ENCODE measurements around the gene EEF1G.

EEF1G gene

DNA sequence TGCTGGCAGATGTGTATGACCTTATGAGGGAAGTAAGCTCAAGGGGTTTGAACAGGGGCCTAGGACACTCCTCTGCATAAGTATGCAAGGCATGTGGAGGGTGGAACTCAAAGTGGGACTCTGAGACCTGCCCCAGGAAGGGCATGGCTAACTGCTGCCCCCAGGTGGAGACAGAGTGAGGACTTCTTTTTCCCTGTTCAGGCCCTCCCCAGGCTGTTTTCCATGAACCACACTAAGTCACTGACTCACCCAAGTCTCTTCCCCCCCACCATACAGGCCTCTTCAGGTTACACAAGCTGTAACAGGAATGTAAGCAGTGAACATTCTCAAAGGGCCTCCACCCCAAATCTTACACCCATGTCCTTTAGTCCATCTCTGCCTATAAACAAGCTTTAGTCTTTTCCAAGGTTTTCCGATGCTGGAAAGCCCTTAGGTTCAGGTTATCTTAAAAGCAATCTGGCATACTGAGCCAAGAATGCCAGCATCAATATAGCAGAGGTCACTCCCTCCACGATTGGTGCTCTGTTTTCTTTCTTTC is 13.1 kb downstream of the EEF1G start (continued):
- TF ChIP-seq, protein P1, sequence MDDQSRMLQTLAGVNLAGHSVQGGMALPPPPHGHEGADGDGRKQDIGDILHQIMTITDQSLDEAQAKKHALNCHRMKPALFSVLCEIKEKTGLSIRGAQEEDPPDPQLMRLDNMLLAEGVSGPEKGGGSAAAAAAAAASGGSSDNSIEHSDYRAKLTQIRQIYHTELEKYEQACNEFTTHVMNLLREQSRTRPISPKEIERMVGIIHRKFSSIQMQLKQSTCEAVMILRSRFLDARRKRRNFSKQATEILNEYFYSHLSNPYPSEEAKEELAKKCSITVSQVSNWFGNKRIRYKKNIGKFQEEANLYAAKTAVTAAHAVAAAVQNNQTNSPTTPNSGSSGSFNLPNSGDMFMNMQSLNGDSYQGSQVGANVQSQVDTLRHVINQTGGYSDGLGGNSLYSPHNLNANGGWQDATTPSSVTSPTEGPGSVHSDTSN (CRISPR knock-in tag; IDR thresholded peaks at IDR 0.05), result no peak
- TF ChIP-seq ZNF138 (tag by site-specific recombination; IDR thresholded peaks at IDR 0.05; ENCODE audit: borderline replicate concordance) (no peak), ZNF423 (tag by site-specific recombination; IDR thresholded peaks at IDR 0.05) (no peak), ZNF302 (tag by site-specific recombination; IDR thresholded peaks at IDR 0.05; ENCODE audit: low read depth) (no peak), ZBTB8A (tag by site-specific recombination; IDR thresholded peaks at IDR 0.05) (no peak), KLF1 (tag by site-specific recombination; IDR thresholded peaks at IDR 0.05) (peak; percentile 76), ZNF747 (tag by site-specific recombination; IDR thresholded peaks at IDR 0.05) (no peak), TCF7L2 (IDR thresholded peaks at IDR 0.05; ENCODE audit: borderline replicate concordance, low read depth, low read length) (no peak), ZNF354C (tag by site-specific recombination; IDR thresholded peaks at IDR 0.05; ENCODE audit: borderline replicate concordance, low read depth) (no peak), IKZF3 (tag by site-specific recombination; IDR thresholded peaks at IDR 0.05) (peak; percentile 91), ZNF2 (tag by site-specific recombination; IDR thresholded peaks at IDR 0.05) (no peak), ZNF510 (tag by site-specific recombination; IDR thresholded peaks at IDR 0.05; ENCODE audit: insufficient replicate concordance) (no peak), ZBTB7A (tag by site-specific recombination; IDR thresholded peaks at IDR 0.05; ENCODE audit: low read depth) (no peak), ZNF114 (tag by site-specific recombination; IDR thresholded peaks at IDR 0.05) (no peak), ZNF350 (tag by site-specific recombination; IDR thresholded peaks at IDR 0.05) (no peak), ZNF549 (tag by site-specific recombination; IDR thresholded peaks at IDR 0.05) (no peak)
- TF ChIP-seq, protein P2, sequence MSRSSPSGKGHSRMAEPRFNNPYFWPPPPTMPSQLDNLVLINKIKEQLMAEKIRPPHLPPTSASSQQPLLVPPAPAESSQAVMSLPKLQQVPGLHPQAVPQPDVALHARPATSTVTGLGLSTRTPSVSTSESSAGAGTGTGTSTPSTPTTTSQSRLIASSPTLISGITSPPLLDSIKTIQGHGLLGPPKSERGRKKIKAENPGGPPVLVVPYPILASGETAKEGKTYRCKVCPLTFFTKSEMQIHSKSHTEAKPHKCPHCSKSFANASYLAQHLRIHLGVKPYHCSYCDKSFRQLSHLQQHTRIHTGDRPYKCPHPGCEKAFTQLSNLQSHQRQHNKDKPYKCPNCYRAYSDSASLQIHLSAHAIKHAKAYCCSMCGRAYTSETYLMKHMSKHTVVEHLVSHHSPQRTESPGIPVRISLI (tag by site-specific recombination; IDR thresholded peaks at IDR 0.05), result no peak
- TF ChIP-seq, protein P3, sequence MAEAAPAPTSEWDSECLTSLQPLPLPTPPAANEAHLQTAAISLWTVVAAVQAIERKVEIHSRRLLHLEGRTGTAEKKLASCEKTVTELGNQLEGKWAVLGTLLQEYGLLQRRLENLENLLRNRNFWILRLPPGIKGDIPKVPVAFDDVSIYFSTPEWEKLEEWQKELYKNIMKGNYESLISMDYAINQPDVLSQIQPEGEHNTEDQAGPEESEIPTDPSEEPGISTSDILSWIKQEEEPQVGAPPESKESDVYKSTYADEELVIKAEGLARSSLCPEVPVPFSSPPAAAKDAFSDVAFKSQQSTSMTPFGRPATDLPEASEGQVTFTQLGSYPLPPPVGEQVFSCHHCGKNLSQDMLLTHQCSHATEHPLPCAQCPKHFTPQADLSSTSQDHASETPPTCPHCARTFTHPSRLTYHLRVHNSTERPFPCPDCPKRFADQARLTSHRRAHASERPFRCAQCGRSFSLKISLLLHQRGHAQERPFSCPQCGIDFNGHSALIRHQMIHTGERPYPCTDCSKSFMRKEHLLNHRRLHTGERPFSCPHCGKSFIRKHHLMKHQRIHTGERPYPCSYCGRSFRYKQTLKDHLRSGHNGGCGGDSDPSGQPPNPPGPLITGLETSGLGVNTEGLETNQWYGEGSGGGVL (tag by site-specific recombination; IDR thresholded peaks at IDR 0.05), result peak; percentile 69
- TF ChIP-seq, protein P4, sequence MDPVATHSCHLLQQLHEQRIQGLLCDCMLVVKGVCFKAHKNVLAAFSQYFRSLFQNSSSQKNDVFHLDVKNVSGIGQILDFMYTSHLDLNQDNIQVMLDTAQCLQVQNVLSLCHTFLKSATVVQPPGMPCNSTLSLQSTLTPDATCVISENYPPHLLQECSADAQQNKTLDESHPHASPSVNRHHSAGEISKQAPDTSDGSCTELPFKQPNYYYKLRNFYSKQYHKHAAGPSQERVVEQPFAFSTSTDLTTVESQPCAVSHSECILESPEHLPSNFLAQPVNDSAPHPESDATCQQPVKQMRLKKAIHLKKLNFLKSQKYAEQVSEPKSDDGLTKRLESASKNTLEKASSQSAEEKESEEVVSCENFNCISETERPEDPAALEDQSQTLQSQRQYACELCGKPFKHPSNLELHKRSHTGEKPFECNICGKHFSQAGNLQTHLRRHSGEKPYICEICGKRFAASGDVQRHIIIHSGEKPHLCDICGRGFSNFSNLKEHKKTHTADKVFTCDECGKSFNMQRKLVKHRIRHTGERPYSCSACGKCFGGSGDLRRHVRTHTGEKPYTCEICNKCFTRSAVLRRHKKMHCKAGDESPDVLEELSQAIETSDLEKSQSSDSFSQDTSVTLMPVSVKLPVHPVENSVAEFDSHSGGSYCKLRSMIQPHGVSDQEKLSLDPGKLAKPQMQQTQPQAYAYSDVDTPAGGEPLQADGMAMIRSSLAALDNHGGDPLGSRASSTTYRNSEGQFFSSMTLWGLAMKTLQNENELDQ (tag by site-specific recombination; IDR thresholded peaks at IDR 0.05; ENCODE audit: low read depth), result no peak
- TF ChIP-seq, protein P5, sequence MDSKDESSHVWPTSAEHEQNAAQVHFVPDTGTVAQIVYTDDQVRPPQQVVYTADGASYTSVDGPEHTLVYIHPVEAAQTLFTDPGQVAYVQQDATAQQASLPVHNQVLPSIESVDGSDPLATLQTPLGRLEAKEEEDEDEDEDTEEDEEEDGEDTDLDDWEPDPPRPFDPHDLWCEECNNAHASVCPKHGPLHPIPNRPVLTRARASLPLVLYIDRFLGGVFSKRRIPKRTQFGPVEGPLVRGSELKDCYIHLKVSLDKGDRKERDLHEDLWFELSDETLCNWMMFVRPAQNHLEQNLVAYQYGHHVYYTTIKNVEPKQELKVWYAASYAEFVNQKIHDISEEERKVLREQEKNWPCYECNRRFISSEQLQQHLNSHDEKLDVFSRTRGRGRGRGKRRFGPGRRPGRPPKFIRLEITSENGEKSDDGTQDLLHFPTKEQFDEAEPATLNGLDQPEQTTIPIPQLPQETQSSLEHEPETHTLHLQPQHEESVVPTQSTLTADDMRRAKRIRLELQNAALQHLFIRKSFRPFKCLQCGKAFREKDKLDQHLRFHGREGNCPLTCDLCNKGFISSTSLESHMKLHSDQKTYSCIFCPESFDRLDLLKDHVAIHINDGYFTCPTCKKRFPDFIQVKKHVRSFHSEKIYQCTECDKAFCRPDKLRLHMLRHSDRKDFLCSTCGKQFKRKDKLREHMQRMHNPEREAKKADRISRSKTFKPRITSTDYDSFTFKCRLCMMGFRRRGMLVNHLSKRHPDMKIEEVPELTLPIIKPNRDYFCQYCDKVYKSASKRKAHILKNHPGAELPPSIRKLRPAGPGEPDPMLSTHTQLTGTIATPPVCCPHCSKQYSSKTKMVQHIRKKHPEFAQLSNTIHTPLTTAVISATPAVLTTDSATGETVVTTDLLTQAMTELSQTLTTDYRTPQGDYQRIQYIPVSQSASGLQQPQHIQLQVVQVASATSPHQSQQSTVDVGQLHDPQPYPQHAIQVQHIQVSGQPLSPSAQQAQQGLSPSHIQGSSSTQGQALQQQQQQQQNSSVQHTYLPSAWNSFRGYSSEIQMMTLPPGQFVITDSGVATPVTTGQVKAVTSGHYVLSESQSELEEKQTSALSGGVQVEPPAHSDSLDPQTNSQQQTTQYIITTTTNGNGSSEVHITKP (tag by site-specific recombination; IDR thresholded peaks at IDR 0.05), result peak; percentile 87
- TF ChIP-seq, protein P6, sequence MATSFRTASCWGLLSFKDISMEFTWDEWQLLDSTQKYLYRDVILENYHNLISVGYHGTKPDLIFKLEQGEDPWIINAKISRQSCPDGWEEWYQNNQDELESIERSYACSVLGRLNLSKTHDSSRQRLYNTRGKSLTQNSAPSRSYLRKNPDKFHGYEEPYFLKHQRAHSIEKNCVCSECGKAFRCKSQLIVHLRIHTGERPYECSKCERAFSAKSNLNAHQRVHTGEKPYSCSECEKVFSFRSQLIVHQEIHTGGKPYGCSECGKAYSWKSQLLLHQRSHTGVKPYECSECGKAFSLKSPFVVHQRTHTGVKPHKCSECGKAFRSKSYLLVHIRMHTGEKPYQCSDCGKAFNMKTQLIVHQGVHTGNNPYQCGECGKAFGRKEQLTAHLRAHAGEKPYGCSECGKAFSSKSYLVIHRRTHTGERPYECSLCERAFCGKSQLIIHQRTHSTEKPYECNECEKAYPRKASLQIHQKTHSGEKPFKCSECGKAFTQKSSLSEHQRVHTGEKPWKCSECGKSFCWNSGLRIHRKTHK (tag by site-specific recombination; IDR thresholded peaks at IDR 0.05), result no peak
- TF ChIP-seq, protein P7, sequence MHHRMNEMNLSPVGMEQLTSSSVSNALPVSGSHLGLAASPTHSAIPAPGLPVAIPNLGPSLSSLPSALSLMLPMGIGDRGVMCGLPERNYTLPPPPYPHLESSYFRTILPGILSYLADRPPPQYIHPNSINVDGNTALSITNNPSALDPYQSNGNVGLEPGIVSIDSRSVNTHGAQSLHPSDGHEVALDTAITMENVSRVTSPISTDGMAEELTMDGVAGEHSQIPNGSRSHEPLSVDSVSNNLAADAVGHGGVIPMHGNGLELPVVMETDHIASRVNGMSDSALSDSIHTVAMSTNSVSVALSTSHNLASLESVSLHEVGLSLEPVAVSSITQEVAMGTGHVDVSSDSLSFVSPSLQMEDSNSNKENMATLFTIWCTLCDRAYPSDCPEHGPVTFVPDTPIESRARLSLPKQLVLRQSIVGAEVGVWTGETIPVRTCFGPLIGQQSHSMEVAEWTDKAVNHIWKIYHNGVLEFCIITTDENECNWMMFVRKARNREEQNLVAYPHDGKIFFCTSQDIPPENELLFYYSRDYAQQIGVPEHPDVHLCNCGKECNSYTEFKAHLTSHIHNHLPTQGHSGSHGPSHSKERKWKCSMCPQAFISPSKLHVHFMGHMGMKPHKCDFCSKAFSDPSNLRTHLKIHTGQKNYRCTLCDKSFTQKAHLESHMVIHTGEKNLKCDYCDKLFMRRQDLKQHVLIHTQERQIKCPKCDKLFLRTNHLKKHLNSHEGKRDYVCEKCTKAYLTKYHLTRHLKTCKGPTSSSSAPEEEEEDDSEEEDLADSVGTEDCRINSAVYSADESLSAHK (tag by site-specific recombination; IDR thresholded peaks at IDR 0.05), result no peak
- TF ChIP-seq, protein P8, sequence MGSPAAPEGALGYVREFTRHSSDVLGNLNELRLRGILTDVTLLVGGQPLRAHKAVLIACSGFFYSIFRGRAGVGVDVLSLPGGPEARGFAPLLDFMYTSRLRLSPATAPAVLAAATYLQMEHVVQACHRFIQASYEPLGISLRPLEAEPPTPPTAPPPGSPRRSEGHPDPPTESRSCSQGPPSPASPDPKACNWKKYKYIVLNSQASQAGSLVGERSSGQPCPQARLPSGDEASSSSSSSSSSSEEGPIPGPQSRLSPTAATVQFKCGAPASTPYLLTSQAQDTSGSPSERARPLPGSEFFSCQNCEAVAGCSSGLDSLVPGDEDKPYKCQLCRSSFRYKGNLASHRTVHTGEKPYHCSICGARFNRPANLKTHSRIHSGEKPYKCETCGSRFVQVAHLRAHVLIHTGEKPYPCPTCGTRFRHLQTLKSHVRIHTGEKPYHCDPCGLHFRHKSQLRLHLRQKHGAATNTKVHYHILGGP (tag by site-specific recombination; IDR thresholded peaks at IDR 0.05), result no peak
